Lower leg skin (tissue), 4 donors: ENCODE results near the gene VWCE. TPM values are rescaled to one million over a fixed set of nuclear protein-coding genes. Genes with fewer than 3 reads are reported as not detected.
A peak's percentile ranks its signal among the peaks of the same experiment; 100 is the strongest.

Experiments used
- DNase-seq, 2 donors: peaks; one replicate each; pipeline ENCODE4 v3.0.0-alpha.2; 2019; ENCODE audit warnings: low spot score in 2 of 2
- H3K4me3 ChIP-seq: fragments of 200-600 bp; sonication (generic); 2 replicates; pipeline ENCODE4 v1.5.1; 2017; ENCODE audit warnings: mild to moderate bottlenecking, low read depth; ENCODE audit not compliant: poor library complexity, severe bottlenecking
- CTCF ChIP-seq, 3 donors: fragments of 450-650 bp; IDR thresholded peaks; one replicate each; pipeline ENCODE4 v1.5.1; 2016; ENCODE audit warnings: antibody characterized with exemption in 3 of 3, mild to moderate bottlenecking in 3 of 3, moderate library complexity in 2 of 3
- POLR2A ChIP-seq, 2 donors: fragments of 450-650 bp; IDR thresholded peaks; one replicate each; pipeline ENCODE4 v1.6.1; 2016 to 2017; ENCODE audit warnings: antibody characterized with exemption in 2 of 2, mild to moderate bottlenecking in 1 of 2, moderate library complexity in 1 of 2
- WGBS, 2 donors: methylation state at CpG; one replicate each; pipeline ENCODE4 v1.1.5; 2018; 5-methylcytosine and 5-hydroxymethylcytosine counted together
- intact Hi-C: fragments of 100-400 bp; cut with DNase I; formaldehyde crosslinking; loops from one replicate; pipeline ENCODE4 v1.15.0; 2023; ENCODE audit warnings: low total_unique reads
- total RNA-seq, 4 donors: library from RNA; depleted of rRNA; stranded (reverse); fragments of >200 nt; gene quantifications; one replicate each; pipeline ENCODE4 v1.1.0, GENCODE V29; 2016

VWCE gene
- total RNA-seq, 4 donors from 2014 or later = 0.22 to 0.68 TPM; not detected in 2

GRCh38 chr11:61339490-61339878 lies 44.4 kb upstream of the VWCE start:
- 89 to 91% methylated on average over 4 of the region's 4 CpGs for WGBS, 2 donors
- intact Hi-C loops = loop anchor here (5.0 kb wide), 1 partner anchor 48 kb away; no protein-coding TSS in a partner anchor
- H3K4me3 ChIP-seq = no peak overlapping the region
- DNase-seq = peak in 1 of 2 donors; percentile 81
- TF ChIP-seq CTCF (IDR thresholded peaks at IDR 0.05) (no peak), POLR2A (IDR thresholded peaks at IDR 0.05) (no peak)

- intact Hi-C loops = loop anchor here (5.0 kb wide), 1 partner anchor 48 kb away; no protein-coding TSS in a partner anchor
- H3K4me3 ChIP-seq = no peak overlapping the region
- peak in 1 of 2 donors; percentile 82 for DNase-seq
- TF ChIP-seq CTCF (IDR thresholded peaks at IDR 0.05) (no peak), POLR2A (IDR thresholded peaks at IDR 0.05) (no peak)
- WGBS, 2 donors = 90 to 91% methylated on average over 26 of the region's 26 CpGs
These were observed 43.8 kb upstream of the VWCE start for GRCh38 chr11:61338783-61339489.

- intact Hi-C loops = loop anchor here (5.0 kb wide), 1 partner anchor 49 kb away; no protein-coding TSS in a partner anchor
- WGBS, 2 donors = 91 to 92% methylated on average over 13 to 15 of the region's 15 CpGs
- H3K4me3 ChIP-seq = no peak overlapping the region
- peak in 1 of 2 donors; percentile 71 for DNase-seq
- TF ChIP-seq CTCF (IDR thresholded peaks at IDR 0.05) (no peak), POLR2A (IDR thresholded peaks at IDR 0.05) (no peak)
These were observed 42.8 kb upstream of the VWCE start for GRCh38 chr11:61337706-61338470.

GRCh38 chr11:61336171-61336935 lies 41.2 kb upstream of the VWCE start:
- DNase-seq = peak; percentile 68 to 95
- intact Hi-C loops = loop anchor here (5.0 kb wide), 1 partner anchor 51 kb away; no protein-coding TSS in a partner anchor
- no peak overlapping the region for H3K4me3 ChIP-seq
- WGBS, 2 donors = 27 to 29% methylated on average over 8 of the region's 8 CpGs
- TF ChIP-seq POLR2A (IDR thresholded peaks at IDR 0.05) (no peak), CTCF (IDR thresholded peaks at IDR 0.05) (peak in 1 of 3 donors; percentile 88)

- intact Hi-C loops = loop anchor here (5.0 kb wide), 1 partner anchor 52 kb away; no protein-coding TSS in a partner anchor
- 80 to 92% methylated on average over 1 of the region's 1 CpG for WGBS, 2 donors
- peak in 1 of 2 donors; percentile 82 for DNase-seq
- TF ChIP-seq POLR2A (IDR thresholded peaks at IDR 0.05) = no peak
- no peak for TF ChIP-seq CTCF (IDR thresholded peaks at IDR 0.05)
- no peak overlapping the region for H3K4me3 ChIP-seq
These were observed 40.2 kb upstream of the VWCE start for GRCh38 chr11:61335355-61335710.
